ENCODE measurements around the gene EBF4. TPM values are rescaled to one million over a fixed set of nuclear protein-coding genes. Genes with fewer than 3 reads are reported as not detected.
A peak's percentile ranks its signal among the peaks of the same experiment; 100 is the strongest.

EBF4 gene
- total RNA-seq, 4 donors from 2014 or later = 3.7 to 101 (median 5.4) TPM

DNA sequence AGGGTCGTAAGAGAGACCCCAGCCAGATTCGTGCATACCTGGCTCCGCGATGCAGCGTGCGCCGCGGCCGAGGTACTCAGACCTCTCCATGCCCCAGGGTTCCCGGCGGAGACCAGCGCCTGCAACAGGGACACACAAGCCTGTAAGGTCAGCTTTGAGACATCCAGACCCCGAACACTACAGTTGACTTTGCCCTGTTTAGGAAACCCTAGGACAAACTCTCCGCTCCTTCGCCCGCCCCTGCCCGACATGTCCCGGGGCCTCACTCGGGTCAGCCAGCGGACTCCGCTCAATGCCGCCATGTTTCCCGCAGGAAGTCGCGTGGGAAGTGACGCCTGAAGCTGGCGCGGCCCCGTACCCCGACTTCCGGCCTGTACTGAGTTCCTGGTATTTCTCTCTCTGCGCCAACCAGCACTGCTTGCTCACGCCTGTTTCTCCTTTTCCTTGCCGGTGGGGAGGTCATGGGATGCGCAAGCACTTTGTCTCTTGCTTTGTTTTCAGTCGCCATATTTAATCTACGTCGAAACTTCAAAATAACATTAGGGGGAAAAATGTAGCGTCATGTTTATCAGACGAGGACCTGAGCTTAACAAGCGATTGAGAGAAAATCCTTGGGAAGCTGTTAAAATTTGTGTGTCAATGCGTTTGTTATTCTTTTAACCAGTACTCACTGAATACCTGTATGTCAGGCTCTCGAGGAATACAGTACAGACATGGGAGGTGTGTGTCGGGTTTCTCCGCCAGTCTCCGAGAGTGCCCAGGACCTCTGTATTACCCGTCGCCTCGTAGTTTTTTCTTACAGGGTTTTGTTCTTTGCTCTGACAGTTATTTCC is 28.5 kb upstream of the EBF4 start, which contains the start of gene IDH3B:
IDH3B (minus strand) TSS at position 330 of the 833 bp plus-strand sequence; CDS start at position 302, 28 bp downstream.
- TF ChIP-seq, protein P1, sequence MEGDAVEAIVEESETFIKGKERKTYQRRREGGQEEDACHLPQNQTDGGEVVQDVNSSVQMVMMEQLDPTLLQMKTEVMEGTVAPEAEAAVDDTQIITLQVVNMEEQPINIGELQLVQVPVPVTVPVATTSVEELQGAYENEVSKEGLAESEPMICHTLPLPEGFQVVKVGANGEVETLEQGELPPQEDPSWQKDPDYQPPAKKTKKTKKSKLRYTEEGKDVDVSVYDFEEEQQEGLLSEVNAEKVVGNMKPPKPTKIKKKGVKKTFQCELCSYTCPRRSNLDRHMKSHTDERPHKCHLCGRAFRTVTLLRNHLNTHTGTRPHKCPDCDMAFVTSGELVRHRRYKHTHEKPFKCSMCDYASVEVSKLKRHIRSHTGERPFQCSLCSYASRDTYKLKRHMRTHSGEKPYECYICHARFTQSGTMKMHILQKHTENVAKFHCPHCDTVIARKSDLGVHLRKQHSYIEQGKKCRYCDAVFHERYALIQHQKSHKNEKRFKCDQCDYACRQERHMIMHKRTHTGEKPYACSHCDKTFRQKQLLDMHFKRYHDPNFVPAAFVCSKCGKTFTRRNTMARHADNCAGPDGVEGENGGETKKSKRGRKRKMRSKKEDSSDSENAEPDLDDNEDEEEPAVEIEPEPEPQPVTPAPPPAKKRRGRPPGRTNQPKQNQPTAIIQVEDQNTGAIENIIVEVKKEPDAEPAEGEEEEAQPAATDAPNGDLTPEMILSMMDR (IDR thresholded peaks at IDR 0.05) = no peak
- peak; percentile 92 to 95 (median 92) for TF ChIP-seq POLR2AphosphoS5 (IDR thresholded peaks at IDR 0.05)
- TF ChIP-seq POLR2A (IDR thresholded peaks at IDR 0.05) = peak; percentile 88
- no peak for TF ChIP-seq EP300 (IDR thresholded peaks at IDR 0.05; ENCODE audit: low read depth)
- in situ Hi-C loops (cut with MboI; ENCODE audit: low pct_ligation_motif_present in 1 of 4, low pct_unique_long_range_greater_than_20kb in 1 of 4, low sequenced_read_pairs in 3 of 4) (no loop called here), intact Hi-C loops (cut with DNase I; ENCODE audit: low total_unique reads) (no loop called here)
- H3K4me3 ChIP-seq = peak within 1 kb of the TSS; percentile 72 to 95 (median 86)
- H3K4me1 ChIP-seq = peaks cover 6 to 17% (median 11%) of the 10 kb centered on the region in 4 donors
- no peaks in the 10 kb centered on the region for H3K9me3 ChIP-seq
- peaks cover 0 to 17% (median 8%) of the 10 kb centered on the region in 4 donors for H3K36me3 ChIP-seq
- WGBS, 2 donors (ENCODE audit: low coverage in 1 of 2) = 9 to 10% methylated on average over 13 to 49 of the region's 49 CpGs
- peak; percentile 94 for DNase-seq
- peak within 1 kb of the TSS; percentile 75 to 89 (median 87) for H3K27ac ChIP-seq
- H3K27me3 ChIP-seq = no peaks in the 10 kb centered on the region

DNA sequence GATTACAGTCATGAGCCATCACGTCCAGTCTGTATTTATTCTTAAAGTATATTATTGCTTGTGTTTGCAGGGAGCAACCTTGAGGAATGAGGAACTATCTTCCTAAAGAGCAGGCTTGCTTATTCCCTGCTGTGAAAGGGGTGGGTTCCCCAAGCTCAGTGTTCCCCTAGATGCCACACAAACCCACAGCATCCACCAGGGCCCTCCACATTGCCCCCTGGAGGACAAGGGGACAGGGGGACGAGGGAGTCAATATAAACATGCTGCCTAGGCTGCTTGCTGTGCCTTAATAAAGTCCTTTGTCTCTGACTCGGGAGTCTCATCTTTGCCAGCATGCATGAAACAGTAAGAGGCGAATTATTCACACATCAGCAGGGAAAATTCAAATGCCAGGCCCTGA is 20.6 kb upstream of the EBF4 start:
- WGBS, 2 donors (ENCODE audit: low coverage in 1 of 2) = 27% methylated on average over 3 to 4 of the region's 4 CpGs

DNA sequence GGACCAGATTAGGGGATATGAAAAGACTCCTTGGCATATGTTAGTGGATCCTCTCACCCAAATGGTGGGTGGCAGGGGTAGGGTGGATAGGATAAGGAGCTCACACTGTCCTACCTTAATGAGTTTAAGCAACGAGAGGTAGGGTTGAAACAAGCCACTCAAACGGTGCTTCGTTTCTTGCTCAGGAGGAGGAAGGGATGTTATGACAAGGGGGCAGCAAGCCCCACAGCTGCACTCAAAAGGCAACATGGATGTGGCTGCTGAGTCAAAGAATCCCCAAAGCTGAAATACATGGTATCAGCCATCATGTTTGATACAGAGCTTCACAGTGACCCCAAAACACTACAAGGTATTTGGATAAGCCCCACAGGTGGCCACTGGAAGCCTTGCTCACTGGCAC is 20.1 kb upstream of the EBF4 start:
- Histone ChIP-seq H3K36me3 (no peaks in the 10 kb centered on the region), H3K9me3 (no peaks in the 10 kb centered on the region), H3K4me1 (no peaks in the 10 kb centered on the region), H3K27ac (no peak overlapping the region), H3K4me3 (no peak overlapping the region), H3K27me3 (peaks cover 5% of the 10 kb centered on the region)
- in situ Hi-C loops (cut with MboI; ENCODE audit: low pct_ligation_motif_present in 1 of 4, low pct_unique_long_range_greater_than_20kb in 1 of 4, low sequenced_read_pairs in 3 of 4) = no loop called here
- intact Hi-C loops (cut with DNase I; ENCODE audit: low total_unique reads) = no loop called here
- no peak for DNase-seq
- WGBS, 2 donors (ENCODE audit: low coverage in 1 of 2) = 68% methylated on average over 3 of the region's 3 CpGs; no CpG with 5 or more reads in 1 of the 2 donors
- TF ChIP-seq POLR2A (IDR thresholded peaks at IDR 0.05) (no peak), EP300 (IDR thresholded peaks at IDR 0.05; ENCODE audit: low read depth) (no peak), POLR2AphosphoS5 (IDR thresholded peaks at IDR 0.05) (no peak)
- TF ChIP-seq, protein P1 (IDR thresholded peaks at IDR 0.05) = no peak

More for the DNA sequence above, 20.6 kb upstream of the EBF4 start:
- DNase-seq = no peak
- Histone ChIP-seq H3K9me3 (no peaks in the 10 kb centered on the region), H3K4me3 (no peak overlapping the region), H3K27ac (no peak overlapping the region), H3K36me3 (no peaks in the 10 kb centered on the region), H3K27me3 (peaks cover 5% of the 10 kb centered on the region), H3K4me1 (no peaks in the 10 kb centered on the region)
- TF ChIP-seq POLR2AphosphoS5 (IDR thresholded peaks at IDR 0.05) = no peak
- TF ChIP-seq, protein P1 (IDR thresholded peaks at IDR 0.05) = no peak
- TF ChIP-seq EP300 (IDR thresholded peaks at IDR 0.05; ENCODE audit: low read depth) = no peak
- TF ChIP-seq POLR2A (IDR thresholded peaks at IDR 0.05) = no peak
- in situ Hi-C loops (cut with MboI; ENCODE audit: low pct_ligation_motif_present in 1 of 4, low pct_unique_long_range_greater_than_20kb in 1 of 4, low sequenced_read_pairs in 3 of 4) = no loop called here
- intact Hi-C loops (cut with DNase I; ENCODE audit: low total_unique reads) = no loop called here

DNA sequence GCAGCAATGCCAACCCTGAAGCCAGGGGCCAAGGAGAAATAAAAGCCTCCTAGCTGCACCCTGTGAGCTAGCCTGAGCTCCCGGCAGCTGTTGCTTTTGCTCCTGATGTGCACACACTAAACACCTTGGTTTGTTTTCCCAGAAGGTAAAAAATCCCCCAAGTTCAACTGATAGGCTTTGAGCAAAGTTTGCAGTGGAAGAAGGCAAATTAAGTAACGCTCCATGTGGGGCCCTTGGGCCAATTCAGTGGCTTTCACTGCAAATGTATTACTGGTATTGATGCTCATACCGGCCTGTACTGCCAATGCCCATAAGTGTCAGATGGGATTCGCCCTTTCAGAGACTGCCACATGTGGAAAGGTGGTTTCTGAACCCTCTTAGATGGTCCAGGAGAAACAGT is 19.1 kb upstream of the EBF4 start:
- Histone ChIP-seq H3K4me3 (no peak overlapping the region), H3K9me3 (no peaks in the 10 kb centered on the region), H3K36me3 (no peaks in the 10 kb centered on the region), H3K27me3 (peaks cover 5% of the 10 kb centered on the region), H3K27ac (no peak overlapping the region), H3K4me1 (no peaks in the 10 kb centered on the region)
- intact Hi-C loops (cut with DNase I; ENCODE audit: low total_unique reads) = no loop called here
- 80 to 93% methylated on average over 1 to 4 of the region's 4 CpGs for WGBS, 2 donors (ENCODE audit: low coverage in 1 of 2)
- TF ChIP-seq EP300 (IDR thresholded peaks at IDR 0.05; ENCODE audit: low read depth) = no peak
- TF ChIP-seq, protein P1 (IDR thresholded peaks at IDR 0.05) = no peak
- no peak for TF ChIP-seq POLR2A (IDR thresholded peaks at IDR 0.05)
- TF ChIP-seq POLR2AphosphoS5 (IDR thresholded peaks at IDR 0.05) = no peak
- in situ Hi-C loops (cut with MboI; ENCODE audit: low pct_ligation_motif_present in 1 of 4, low pct_unique_long_range_greater_than_20kb in 1 of 4, low sequenced_read_pairs in 3 of 4) = no loop called here
- DNase-seq = no peak
